ENCODE results near the gene STX18.
"Not testable (repeated sequence)": the region's sequence is repeated elsewhere in the genome, so short reads cannot be mapped to it uniquely, and the experiment has no call there.

The STX18 gene

DNA sequence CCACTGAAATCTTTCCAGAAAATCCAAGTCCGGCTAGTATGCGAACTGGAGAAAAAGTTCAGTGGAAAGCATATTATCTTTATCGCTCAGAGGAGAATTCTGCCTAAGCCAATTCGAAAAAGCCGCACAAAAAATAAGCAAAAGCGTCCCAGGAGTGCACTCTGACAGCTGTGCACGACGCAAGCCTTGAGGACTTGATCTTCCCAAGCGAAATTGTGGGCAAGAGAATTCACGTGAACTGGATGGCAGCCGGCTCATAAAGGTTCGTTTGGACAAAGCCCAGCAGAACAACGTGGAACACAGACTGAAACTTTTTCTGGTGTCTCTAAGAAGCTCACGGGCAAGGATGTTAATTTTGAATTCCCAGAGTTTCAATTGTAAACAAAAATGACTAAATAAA lies 34.4 kb downstream of the STX18 start:
- DNase-seq, result no peak

DNA sequence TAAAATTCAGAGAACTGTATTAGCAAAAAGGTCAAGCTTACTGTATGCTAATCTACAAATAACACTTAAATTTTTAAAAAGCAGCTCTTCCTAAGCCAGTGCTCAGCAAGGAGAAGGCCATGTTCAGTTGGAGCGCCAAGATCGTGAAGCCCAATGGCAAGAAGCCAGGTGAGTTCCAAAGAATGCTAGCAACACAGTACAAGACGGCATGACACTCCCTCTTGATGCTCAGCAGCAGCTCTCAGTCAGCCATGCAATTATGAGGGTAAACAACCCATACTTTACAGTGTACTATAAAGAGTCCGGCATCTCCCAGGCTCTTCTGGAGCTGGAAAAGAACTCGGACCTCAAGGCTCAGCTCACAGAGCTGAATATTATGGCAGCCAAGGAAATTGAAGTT lies 34.9 kb downstream of the STX18 start:
- no peak for DNase-seq

DNA sequence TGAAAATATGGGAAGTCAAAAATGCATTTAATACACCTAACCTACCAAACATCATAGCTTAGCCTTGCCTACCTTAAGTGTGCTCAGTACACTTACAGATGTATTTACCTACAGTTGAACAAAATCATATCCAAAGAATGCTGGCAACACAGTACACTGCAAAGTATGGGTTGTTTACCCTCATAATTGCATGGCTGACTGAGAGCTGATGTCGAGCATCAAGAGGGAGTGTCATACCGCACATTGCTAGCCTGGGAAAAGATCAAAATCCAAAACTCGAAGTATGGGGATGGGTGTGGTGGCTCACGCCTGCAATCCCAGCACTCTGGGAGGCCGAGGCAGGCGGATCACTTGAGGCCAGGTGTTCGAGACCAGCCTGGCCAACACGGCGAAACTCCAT lies 36.6 kb downstream of the STX18 start:
- not testable (repeated sequence) for DNase-seq

DNA sequence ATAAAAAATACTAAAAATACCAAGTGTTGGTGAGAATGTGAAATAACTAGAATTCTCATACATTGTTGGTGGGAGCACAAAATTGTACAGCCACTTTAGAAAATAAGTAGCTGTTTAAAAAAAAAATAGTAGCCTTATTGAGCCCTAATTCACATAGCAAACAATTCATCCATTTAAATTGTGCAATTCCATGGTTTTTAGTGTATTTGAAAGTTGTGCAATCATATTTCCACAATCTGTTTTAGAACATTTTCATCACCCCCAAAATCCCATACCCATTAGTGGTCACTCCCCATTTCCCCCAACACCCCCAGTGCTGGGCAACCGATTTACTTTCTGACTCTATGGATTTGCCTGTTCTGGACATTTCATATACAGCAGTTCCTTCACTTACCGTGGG lies 37.1 kb downstream of the STX18 start:
- DNase-seq, result no peak

DNA sequence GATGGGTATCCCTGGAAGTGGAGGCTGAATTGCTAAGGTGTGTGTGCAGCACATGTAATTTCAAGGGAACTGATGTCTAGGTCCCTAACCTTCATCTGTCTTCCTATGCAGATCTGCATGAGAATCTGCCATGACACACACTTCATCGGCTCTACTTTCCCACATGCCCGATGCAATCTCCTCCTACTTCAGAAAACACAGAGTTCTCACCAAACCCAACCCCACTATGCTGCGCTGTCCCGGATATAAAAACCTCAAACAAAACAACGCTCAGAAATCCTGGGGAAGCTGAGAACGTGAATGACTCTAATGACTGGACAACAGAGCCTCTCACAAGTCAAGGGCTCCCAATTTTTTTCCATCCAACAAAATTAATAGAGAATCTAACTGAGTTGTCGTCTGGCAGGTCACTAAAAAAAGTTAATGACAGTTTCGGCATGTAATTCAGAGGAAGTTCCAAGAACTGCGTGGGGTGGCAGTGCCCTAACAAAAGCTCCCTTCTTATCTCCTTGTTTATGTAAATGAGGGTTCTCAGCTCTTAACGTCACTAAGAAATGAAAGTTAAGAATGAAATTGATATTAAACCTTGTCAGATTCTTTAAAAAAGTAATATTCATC lies 39.0 kb downstream of the STX18 start:
- DNase-seq, result no peak

DNA sequence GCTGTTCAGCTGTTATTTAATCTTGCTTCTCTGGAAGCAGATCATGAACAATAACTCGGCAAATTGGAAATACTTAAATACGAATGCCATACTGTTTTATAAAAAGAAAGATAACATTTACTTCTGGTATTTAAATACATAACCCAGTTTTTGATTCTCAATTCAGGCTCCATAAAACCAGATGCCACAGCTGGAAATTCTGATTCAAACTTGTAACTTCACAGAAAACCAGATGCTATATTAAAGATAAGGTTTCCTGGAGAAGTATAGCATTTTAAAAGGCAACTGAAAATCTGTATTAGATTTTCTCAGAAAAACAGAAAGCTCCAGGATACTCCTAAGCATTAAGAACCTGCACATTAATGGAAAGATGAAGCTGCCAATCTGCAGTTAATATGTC lies 40.2 kb downstream of the STX18 start:
- DNase-seq, result no peak

DNA sequence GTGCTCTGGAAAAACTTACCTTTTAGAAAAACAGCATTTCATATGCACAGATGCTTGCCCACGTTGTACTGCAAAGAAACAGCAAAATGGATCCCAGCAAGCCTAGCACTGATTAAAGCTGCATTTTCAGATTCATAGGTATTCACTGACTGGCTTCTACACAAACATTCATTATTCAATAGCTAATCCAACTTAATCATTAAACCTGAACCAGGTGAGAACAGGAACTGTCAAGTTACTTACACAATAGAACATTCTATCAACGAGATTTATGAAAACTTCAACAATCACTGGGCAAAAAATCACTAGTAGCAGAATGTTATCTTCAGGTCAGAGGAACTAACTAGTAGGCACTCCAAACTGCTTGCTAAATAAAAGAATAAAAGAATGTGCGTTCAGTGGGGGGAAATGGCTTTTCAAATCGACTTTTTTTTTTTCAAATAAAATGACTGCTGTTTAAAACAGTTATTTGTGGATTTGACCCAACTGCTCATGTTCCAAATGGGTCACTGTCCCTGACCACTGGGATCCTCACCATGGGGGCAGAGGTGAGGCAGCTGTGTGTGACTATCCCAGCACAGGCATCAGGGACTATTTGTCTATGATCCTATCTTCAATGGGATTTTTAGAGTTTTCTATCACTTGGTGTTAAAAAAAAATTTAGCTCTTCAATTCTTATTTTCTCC lies 42.3 kb downstream of the STX18 start:
- DNase-seq, result no peak

DNA sequence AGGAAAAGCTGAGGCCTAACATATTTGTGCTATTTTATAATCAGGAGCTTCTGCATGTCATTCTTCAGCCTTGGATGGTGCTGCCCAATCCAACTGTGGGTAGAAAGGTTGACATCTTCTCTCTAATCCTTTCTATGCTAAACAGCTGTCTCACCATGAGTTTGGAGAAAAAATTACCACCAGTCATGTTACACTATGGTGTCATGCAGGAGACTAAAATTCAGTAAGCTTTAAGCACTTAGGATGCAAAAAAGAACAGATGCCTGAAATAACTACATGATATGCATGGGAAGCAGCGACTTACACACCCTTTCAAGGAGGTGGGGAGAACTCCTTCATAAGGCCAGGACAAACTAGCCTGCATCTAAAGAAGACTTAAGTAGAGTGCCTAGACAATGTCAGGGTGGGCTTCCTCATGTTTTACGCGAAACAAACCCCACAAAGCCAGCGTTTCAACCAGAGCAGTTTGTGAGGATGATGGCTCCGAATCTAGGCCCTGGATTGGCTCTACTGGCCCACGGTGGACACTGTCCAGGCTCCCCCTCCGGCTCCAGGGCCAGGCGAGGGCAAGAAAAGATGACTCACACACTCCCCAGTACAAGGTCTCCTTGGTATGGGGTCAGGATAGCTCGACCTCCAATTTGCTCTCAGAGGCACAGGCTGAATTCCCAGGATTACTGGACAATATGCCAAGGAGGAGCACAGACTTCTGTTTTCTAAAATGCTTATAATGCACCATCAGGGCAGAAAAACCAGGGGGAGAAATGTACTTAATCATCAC lies 45.1 kb downstream of the STX18 start:
- no peak for DNase-seq

DNA sequence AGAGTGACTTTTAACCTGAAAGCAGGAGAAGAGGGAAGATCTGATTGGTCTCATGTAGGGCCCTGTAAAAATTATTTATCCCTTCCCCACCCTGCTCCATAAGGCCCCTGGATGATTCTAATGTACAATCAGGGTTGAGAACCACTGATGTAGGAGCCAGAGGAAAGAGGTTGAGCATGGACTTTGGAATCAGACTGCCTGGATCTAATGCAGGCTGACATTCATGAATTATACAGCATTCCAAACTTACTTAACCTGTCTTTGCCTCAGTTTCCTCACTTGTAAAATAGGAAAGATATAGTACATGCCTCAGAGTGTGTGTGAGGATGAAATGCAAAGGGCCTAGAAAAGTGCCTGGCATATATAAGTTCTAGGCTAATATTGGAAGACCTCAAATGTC lies 47.0 kb downstream of the STX18 start:
- no peak for DNase-seq

DNA sequence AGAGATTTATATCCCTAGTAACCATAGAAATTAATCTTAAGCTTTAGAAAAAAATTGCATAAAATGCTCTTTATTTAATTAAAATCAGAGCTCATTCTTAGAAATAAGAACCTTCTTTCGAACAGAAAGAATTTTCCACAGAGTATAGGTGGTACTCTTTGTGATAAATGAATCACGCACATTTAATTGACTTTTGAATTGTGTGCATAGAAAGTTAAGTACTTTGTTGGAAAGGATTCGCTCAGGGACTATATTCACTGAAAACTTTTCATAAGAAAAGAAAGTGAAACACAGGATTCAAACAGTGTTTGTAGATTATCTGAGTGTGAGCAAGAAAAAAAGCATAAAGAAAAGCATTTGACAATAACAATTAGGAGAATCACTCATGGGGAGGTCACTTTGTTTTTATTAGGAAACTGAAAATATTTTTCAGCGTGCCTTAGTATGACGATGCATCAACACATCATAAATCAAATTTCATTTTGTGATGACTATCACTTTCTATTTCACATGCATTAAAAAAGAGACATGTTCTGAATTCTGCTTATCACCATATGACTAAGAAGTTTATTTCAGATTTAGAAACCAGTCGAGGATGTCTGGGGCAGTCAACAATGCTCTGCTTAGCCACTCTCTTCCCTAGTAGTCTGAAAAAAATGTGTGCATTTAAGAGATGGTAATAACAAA lies 49.5 kb downstream of the STX18 start:
- no peak for DNase-seq

DNA sequence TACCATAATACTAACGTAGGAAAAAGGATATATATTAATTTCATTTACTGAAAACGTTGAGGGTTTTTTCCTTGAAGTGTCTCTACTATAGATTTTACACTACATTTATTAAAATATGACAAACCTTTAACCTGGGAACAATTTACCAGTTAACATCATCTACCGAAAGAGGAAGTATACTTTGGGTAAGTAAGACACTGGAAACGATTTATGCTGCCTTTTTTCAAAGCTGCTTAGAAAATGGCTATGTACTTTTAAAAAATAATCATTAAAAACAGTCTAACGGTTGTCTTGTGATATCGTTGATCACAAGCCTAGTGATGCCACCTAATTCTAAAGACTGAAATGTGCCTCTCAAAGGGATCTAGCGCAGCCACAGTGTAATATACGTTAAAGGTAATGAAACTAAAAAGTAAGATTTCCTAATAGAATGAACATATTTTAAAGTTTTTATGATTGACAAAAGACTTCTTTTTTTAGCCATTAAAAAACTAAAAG lies 50.4 kb downstream of the STX18 start:
- no peak for DNase-seq

DNA sequence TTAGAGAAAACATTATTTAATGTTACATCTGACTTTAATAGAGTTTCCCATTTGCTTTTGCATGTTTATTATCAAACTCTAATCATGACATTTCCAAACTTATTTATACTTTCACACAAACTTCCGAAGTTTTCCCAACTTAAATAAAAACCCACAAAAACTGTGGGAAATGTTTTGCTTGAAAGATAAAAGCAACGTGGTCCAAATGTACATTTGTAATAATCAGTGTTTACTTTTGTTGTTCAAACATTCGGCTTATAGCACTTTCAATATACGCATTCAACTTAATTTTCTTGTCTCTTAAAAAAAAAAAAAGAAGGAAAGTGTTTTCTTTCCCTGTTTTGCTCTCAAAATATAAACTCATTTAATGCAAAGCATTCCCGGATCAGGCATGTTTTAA lies 51.0 kb downstream of the STX18 start:
- DNase-seq, result no peak

DNA sequence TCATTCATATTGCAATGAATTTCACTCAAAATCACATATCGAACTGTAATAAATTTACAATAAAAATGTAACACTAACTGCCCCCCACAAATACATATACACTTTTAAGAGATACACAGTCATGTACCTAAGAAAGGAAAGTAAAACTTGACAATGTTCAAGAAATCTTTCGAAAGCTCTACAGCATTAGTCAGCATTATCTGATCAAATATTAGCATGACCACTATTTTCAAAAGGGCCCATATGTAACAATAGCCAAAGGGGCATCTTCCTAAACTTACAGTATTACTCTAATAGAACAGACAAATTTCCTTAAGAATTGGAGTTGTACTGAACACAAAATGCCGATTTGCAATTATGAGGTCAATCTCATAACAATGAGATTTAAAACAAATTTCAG lies 51.8 kb downstream of the STX18 start:
- DNase-seq, result no peak

DNA sequence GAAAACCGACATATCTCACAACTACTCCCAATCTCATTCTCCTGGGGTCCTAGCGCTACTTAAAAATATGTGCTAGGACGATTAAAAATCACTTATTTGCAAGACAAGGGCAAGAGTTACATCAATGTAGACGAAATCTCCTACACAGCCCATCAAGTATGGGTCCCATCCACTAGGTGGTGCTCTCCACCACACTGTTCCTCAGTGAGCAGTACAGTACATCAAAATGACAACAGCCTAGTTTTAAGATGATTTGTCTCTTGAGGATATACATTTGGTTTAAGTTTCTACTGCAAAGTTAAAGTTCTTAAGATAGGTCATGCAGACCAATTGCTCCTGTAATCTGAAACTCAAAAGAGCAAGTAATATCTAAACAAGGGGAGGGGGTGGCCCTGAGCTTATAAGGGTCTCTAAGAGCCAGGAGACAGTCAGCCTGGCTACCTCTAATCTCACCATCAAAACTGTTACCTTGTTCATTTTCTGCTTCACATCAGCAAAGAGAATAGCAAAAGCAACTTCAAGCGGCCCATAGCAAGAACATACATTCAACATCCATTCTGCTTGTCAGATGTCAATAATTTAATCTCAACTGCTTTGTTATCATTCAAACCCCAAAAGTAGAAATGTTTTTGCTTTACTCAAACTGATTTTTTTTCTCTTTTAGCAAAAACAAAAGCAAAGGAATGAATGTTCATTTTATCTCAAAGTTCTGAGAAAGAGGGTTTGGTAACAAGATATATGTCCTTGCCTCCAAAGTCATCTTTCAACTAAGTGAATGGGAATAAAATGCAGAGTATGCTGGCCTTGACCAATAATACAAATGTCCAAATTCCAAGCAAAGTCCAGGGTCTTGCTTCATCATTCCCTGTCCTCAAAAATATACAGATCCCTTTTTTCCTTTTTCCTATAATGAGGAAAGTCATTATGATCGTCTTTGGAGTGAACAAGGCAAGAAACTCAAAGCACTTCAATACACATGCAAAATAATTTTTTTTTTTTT lies 53.1 kb downstream of the STX18 start:
- DNase-seq, result peak; percentile 44

DNA sequence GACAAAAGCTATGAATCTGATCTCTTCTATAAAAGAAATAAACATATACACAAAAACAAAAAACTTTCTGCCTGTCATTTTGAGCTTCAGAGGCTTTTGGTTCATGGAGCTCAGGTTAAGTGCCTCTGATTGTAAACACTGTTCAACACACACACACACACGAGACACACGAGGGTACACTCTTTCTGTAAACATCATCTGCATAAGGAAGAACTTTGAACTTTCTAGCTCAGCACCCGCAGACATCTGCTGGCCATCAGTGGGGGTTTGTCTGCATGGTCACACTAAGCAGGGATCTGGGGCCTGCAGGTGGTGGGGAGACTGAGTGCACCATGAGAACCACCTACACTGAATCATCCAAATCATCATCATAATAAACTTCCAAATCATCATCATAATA lies 54.9 kb downstream of the STX18 start:
- no peak for DNase-seq

DNA sequence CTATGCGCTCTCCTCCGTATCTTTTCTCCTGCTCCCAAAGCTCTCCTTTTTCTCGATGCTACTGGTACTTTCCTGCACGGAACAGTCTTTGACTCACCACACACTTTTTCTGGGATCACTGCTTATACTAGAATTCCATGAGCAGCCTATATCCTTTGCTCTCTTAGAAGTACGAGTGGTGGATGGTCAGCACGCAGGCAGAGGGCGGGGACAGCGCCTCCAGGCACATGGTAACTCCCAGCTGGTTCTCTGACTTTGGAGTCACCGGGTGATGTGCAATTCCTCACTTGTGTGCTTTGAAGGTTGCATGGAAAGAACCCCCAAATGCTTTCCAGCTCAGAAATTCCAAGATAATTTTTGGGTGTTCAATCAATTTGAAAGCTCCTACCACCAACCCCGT lies 56.0 kb downstream of the STX18 start:
- no peak for DNase-seq

DNA sequence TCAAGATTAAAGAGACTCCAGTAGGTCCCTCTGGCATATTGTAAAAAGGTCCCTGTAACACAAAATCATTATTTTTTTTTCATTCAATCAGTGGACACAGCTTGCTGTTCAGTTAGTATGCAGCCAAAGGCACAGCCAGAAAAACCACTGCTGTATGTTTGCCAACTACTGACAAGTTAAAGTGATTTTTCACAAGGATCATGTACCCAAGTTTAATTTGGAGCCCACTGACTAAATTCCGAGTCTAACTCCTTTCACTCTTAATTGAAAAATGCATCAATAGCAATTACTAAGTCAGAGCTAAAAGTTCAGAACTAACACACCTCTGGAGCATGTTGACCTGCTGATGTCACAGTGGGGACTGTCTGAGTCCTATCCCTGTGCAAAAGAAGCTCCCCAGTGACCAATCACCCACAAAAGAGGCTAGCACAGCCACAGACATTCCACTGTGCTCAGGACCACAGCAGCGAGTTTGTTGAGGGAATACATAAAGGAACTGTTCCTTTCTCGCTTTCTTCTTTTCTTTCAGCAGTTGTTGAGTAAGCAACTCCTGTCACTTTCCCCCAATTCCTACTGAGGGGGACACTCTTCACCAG lies 60.4 kb downstream of the STX18 start:
- no peak for DNase-seq

DNA sequence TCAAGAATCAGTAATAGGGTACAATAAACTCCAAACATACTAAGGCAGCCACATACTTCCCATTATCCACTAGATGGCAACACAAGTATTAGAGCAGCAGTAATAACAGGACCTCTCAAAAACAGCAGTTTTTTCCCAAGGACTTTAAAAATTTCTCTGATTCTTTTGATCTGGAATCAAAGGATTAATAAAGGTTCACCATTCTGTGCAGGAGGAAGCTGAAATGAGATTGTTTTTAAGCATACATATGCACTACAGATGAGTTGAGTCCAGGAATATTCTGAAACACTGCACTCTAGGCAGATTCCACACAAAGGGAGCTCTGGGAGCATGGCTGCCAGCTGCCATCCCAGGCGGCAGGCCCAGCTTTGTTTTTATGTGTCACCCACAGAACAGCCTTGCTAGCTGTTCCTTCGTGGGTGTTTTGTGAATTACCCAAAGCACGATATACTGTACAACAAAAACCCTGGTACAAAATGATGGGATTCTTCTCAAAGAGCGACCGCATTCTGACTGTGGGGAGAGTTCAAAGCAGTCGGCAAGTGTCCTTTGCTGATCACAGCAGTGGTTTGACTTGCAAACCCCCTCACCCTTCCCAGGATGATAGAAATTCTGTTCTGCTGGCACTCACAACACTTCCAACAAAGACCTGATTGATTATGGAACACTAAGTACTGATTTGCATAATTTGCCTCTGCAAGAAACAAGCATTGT lies 61.0 kb downstream of the STX18 start:
- no peak for DNase-seq

DNA sequence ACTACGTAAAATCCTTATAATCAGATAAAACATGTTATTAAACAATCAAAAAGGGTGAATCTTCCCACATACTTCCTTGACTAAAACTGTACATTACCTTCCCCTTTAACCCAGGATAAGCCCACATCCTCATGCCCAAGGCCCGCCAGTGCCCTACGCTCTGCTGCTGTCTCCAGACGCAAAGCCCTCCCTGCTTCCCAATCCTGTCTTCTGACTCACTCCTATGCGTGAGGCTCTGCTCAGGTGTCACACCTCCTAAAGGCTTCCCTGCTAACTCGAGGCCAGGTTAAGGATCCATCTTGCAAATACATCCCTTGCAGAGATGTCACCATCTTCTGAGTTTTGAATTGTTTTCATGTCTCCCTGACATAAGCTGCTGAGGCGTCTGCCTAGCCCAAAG lies 61.6 kb downstream of the STX18 start:
- no peak for DNase-seq

DNA sequence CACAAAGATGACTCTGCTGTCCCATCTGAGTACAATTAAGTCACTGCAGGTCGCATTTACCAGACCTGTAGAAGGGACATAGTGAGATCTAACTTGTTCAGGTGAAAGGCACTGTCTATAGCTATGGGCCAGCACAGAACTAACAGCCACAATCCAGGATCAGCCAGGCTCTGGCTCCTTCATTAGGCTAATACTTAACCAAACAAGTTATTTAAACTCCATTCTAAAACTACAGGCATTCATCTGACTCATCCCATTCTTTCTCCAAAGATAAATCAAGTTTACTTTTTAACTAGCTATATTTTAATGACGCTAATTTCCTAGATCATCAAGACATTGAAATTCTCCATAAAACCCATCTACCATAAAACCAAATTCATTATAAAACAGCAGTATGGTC lies 62.5 kb downstream of the STX18 start:
- no peak for DNase-seq

DNA sequence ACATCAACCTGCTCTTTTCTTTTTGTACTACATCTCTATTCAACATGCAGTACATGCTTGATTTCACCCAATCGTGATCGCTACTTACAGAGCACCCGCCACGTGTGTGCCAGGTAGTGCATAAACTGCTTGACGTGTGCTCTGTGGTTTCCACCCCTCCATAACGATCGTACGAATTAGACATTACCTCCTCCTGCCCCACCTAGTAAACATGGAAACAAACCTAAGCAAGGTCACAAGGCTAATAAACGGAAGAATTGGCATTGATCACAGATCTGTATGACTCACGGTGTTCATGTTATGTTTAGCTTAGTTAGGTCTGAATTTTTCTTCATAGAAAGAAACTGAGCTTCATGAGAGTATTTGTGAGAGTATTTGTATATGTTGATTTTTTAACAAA lies 64.1 kb downstream of the STX18 start:
- DNase-seq, result no peak

All from NCI-H2029 treated with DMSO at 0.1 percent for 48 hours (cell line).